NCI-H1436 (cell line): ENCODE results near the gene GABRB2.

Experiments used
- DNase-seq: peaks from one replicate; lab custom pipeline; 2025; lab: John Stamatoyannopoulos, UW

The GABRB2 gene

GRCh38 chr5:161471211-161471950 lies 75.1 kb downstream of the GABRB2 start:
- no peak for DNase-seq

- DNase-seq: no peak
Measured at GRCh38 chr5:161467703-161468102, 78.8 kb downstream of the GABRB2 start.

GRCh38 chr5:161460741-161461140 lies 85.8 kb downstream of the GABRB2 start:
- no peak for DNase-seq

GRCh38 chr5:161446655-161447054 lies 99.9 kb downstream of the GABRB2 start:
- DNase-seq: no peak

GRCh38 chr5:161442471-161442870 lies 104.1 kb downstream of the GABRB2 start:
- no peak for DNase-seq

GRCh38 chr5:161432798-161433197 lies 113.7 kb downstream of the GABRB2 start:
- no peak for DNase-seq

GRCh38 chr5:161431963-161432362 lies 114.6 kb downstream of the GABRB2 start:
- DNase-seq: no peak

- DNase-seq: no peak
Measured at GRCh38 chr5:161421067-161421466, 125.5 kb downstream of the GABRB2 start.

GRCh38 chr5:161420521-161420920 lies 126.0 kb downstream of the GABRB2 start:
- no peak for DNase-seq

- DNase-seq: no peak
Measured at GRCh38 chr5:161414896-161415295, 131.6 kb downstream of the GABRB2 start.

GRCh38 chr5:161414037-161414436 lies 132.5 kb downstream of the GABRB2 start:
- DNase-seq: no peak

- DNase-seq: no peak
Measured at GRCh38 chr5:161412792-161413191, 133.7 kb downstream of the GABRB2 start.

- no peak for DNase-seq
Measured at GRCh38 chr5:161411156-161411555, 135.4 kb downstream of the GABRB2 start.

GRCh38 chr5:161410640-161411039 lies 135.9 kb downstream of the GABRB2 start:
- DNase-seq: no peak

GRCh38 chr5:161409471-161409870 lies 137.1 kb downstream of the GABRB2 start:
- no peak for DNase-seq

- no peak for DNase-seq
Measured at GRCh38 chr5:161406880-161407279, 139.6 kb downstream of the GABRB2 start.

- DNase-seq: no peak
Measured at GRCh38 chr5:161403996-161404395, 142.5 kb downstream of the GABRB2 start.

- no peak for DNase-seq
Measured at GRCh38 chr5:161403121-161403520, 143.4 kb downstream of the GABRB2 start.

- DNase-seq: no peak
Measured at GRCh38 chr5:161400583-161400982, 145.9 kb downstream of the GABRB2 start.

GRCh38 chr5:161399996-161400562 lies 146.4 kb downstream of the GABRB2 start:
- DNase-seq: no peak

GRCh38 chr5:161397448-161397847 lies 149.1 kb downstream of the GABRB2 start:
- no peak for DNase-seq

GRCh38 chr5:161396171-161396570 lies 150.4 kb downstream of the GABRB2 start:
- no peak for DNase-seq

- no peak for DNase-seq
Measured at GRCh38 chr5:161391724-161392123, 154.8 kb downstream of the GABRB2 start.

- no peak for DNase-seq
Measured at GRCh38 chr5:161391016-161391415, 155.5 kb downstream of the GABRB2 start.
